HL-60 (cell line): ENCODE measurements around the gene HOXB13.

Experiments
- DNase-seq, 2 experiments: peaks; one replicate each; pipeline ENCODE4 v3.0.0-alpha.2; 2010 to 2020; ENCODE audit warnings: low read depth in 1 of 2, low spot score in 1 of 2
- H3K27ac ChIP-seq: fragments of 250-450 bp; sonication (Bioruptor Pico); replicated peaks from 2 replicates; pipeline ENCODE4 v1.5.1; 2020; ENCODE audit warnings: mild to moderate bottlenecking, moderate library complexity
- H3K27me3 ChIP-seq: fragments of 250-450 bp; sonication (Bioruptor Pico); 2 replicates; pipeline ENCODE4 v1.5.1; 2021; ENCODE audit warnings: mild to moderate bottlenecking, moderate library complexity; ENCODE audit not compliant: insufficient read depth, poor library complexity, severe bottlenecking
- H3K4me3 ChIP-seq: replicated peaks from 2 replicates; pipeline ENCODE4 v1.5.1; 2011; ENCODE audit warnings: mild to moderate bottlenecking, control low read depth, low read length; ENCODE audit not compliant: insufficient read depth
- CTCF ChIP-seq: IDR thresholded peaks from one replicate; pipeline ENCODE4 v1.5.1; 2011; ENCODE audit warnings: low read length, control low read depth, inconsistent platforms; ENCODE audit not compliant: insufficient read depth
- GABPA ChIP-seq: IDR thresholded peaks from 2 replicates; pipeline ENCODE4 v1.6.1; 2012; ENCODE audit warnings: low read depth
- POLR2AphosphoS5 ChIP-seq: IDR thresholded peaks from 2 replicates; pipeline ENCODE4 v1.6.1; 2012; ENCODE audit warnings: low read depth
- REST ChIP-seq: IDR thresholded peaks from 2 replicates; pipeline ENCODE4 v1.6.1; 2012; ENCODE audit warnings: low read depth; ENCODE audit not compliant: insufficient replicate concordance
- SPI1 ChIP-seq: IDR thresholded peaks from 2 replicates; pipeline ENCODE4 v1.6.1; 2012; ENCODE audit warnings: low read depth, mild to moderate bottlenecking, borderline replicate concordance

The HOXB13 gene

GRCh38 chr17:48747445-48748363, 19.2 kb upstream of the HOXB13 start:
- Histone ChIP-seq H3K27me3 (peaks cover 91% of the 10 kb centered on the region), H3K27ac (no peak overlapping the region), H3K4me3 (no peak overlapping the region)
- TF ChIP-seq CTCF (no peak), POLR2AphosphoS5 (no peak), REST (no peak), SPI1 (no peak), GABPA (no peak)
- no peak for DNase-seq

GRCh38 chr17:48746916-48747444, 18.4 kb upstream of the HOXB13 start:
- no peak for TF ChIP-seq POLR2AphosphoS5
- DNase-seq, result no peak
- no peak overlapping the region for H3K27ac ChIP-seq
- peaks cover 91% of the 10 kb centered on the region for H3K27me3 ChIP-seq
- no peak overlapping the region for H3K4me3 ChIP-seq

- Histone ChIP-seq H3K4me3 (no peak overlapping the region), H3K27ac (no peak overlapping the region), H3K27me3 (peaks cover 88% of the 10 kb centered on the region)
- no peak for DNase-seq
- no peak for TF ChIP-seq POLR2AphosphoS5
- TF ChIP-seq SPI1, result no peak
- no peak for TF ChIP-seq GABPA
- no peak for TF ChIP-seq REST
- no peak for TF ChIP-seq CTCF
These were observed 17.1 kb upstream of the HOXB13 start for GRCh38 chr17:48745381-48746275.

GRCh38 chr17:48740537-48740936, 12.0 kb upstream of the HOXB13 start:
- peaks cover 77% of the 10 kb centered on the region for H3K27me3 ChIP-seq

More at GRCh38 chr17:48740537-48740936, 12.0 kb upstream of the HOXB13 start:
- Histone ChIP-seq H3K4me3 (no peak overlapping the region), H3K27ac (no peak overlapping the region)
- DNase-seq, result no peak
- TF ChIP-seq CTCF (no peak), POLR2AphosphoS5 (no peak), REST (no peak), GABPA (no peak), SPI1 (no peak)
